ENCODE data around the gene KAT6B. TPM values are rescaled to one million over a fixed set of nuclear protein-coding genes. Genes with fewer than 3 reads are reported as not detected.

The KAT6B gene
- total RNA-seq, 1 experiment from 2014 or later = 5.2 TPM

GRCh38 chr10:74968667-74969061, 142.3 kb downstream of the KAT6B start:
- H3K27me3 ChIP-seq (ENCODE audit: control insufficient read depth, insufficient read depth, low read length) = no peaks in the 10 kb centered on the region
- no peak overlapping the region for H3K4me3 ChIP-seq (ENCODE audit: insufficient read depth, low read depth, low read length)
- no peaks in the 10 kb centered on the region for H3K36me3 ChIP-seq (replicated peaks; ENCODE audit: control insufficient read depth, insufficient read depth, low read length)
- DNase-seq = no peak

- H3K27me3 ChIP-seq (ENCODE audit: control insufficient read depth, insufficient read depth, low read length) = no peaks in the 10 kb centered on the region
- H3K36me3 ChIP-seq (replicated peaks; ENCODE audit: control insufficient read depth, insufficient read depth, low read length) = no peaks in the 10 kb centered on the region
- no peak overlapping the region for H3K4me3 ChIP-seq (ENCODE audit: insufficient read depth, low read depth, low read length)
- DNase-seq = no peak
These were observed 142.7 kb downstream of the KAT6B start for GRCh38 chr10:74969093-74969492.

- Histone ChIP-seq H3K4me3 (ENCODE audit: insufficient read depth, low read depth, low read length) (no peak overlapping the region), H3K27me3 (ENCODE audit: control insufficient read depth, insufficient read depth, low read length) (no peaks in the 10 kb centered on the region), H3K36me3 (replicated peaks; ENCODE audit: control insufficient read depth, insufficient read depth, low read length) (no peaks in the 10 kb centered on the region)
- DNase-seq = no peak
These were observed 143.1 kb downstream of the KAT6B start for GRCh38 chr10:74969530-74969929.

GRCh38 chr10:74973741-74974392, 147.5 kb downstream of the KAT6B start:
- no peak for DNase-seq
- Histone ChIP-seq H3K27me3 (ENCODE audit: control insufficient read depth, insufficient read depth, low read length) (no peaks in the 10 kb centered on the region), H3K4me3 (ENCODE audit: insufficient read depth, low read depth, low read length) (no peak overlapping the region), H3K36me3 (replicated peaks; ENCODE audit: control insufficient read depth, insufficient read depth, low read length) (no peaks in the 10 kb centered on the region)

- Histone ChIP-seq H3K4me3 (ENCODE audit: insufficient read depth, low read depth, low read length) (no peak overlapping the region), H3K36me3 (replicated peaks; ENCODE audit: control insufficient read depth, insufficient read depth, low read length) (no peaks in the 10 kb centered on the region), H3K27me3 (ENCODE audit: control insufficient read depth, insufficient read depth, low read length) (no peaks in the 10 kb centered on the region)
- DNase-seq = no peak
These were observed 149.4 kb downstream of the KAT6B start for GRCh38 chr10:74975758-74976157.

GRCh38 chr10:74976565-74976964, 150.2 kb downstream of the KAT6B start:
- H3K4me3 ChIP-seq (ENCODE audit: insufficient read depth, low read depth, low read length) = no peak overlapping the region
- no peaks in the 10 kb centered on the region for H3K27me3 ChIP-seq (ENCODE audit: control insufficient read depth, insufficient read depth, low read length)
- H3K36me3 ChIP-seq (replicated peaks; ENCODE audit: control insufficient read depth, insufficient read depth, low read length) = no peaks in the 10 kb centered on the region
- no peak for DNase-seq

- Histone ChIP-seq H3K27me3 (ENCODE audit: control insufficient read depth, insufficient read depth, low read length) (no peaks in the 10 kb centered on the region), H3K36me3 (replicated peaks; ENCODE audit: control insufficient read depth, insufficient read depth, low read length) (0 out of 2 replicates have a peak, but pooled peaks cover under 1% of the 10 kb centered on the region), H3K4me3 (ENCODE audit: insufficient read depth, low read depth, low read length) (no peak overlapping the region)
- DNase-seq = no peak
These were observed 150.7 kb downstream of the KAT6B start for GRCh38 chr10:74977072-74977471.

- no peak for DNase-seq
- no peaks in the 10 kb centered on the region for H3K27me3 ChIP-seq (ENCODE audit: control insufficient read depth, insufficient read depth, low read length)
These were observed 151.8 kb downstream of the KAT6B start for GRCh38 chr10:74977913-74978847.

GRCh38 chr10:74981831-74982633, 155.6 kb downstream of the KAT6B start:
- no peaks in the 10 kb centered on the region for H3K27me3 ChIP-seq (ENCODE audit: control insufficient read depth, insufficient read depth, low read length)
- 0 out of 2 replicates have a peak, but pooled peaks cover 2% of the 10 kb centered on the region for H3K36me3 ChIP-seq (replicated peaks; ENCODE audit: control insufficient read depth, insufficient read depth, low read length)
- H3K4me3 ChIP-seq (ENCODE audit: insufficient read depth, low read depth, low read length) = no peak overlapping the region
- DNase-seq = no peak

More at GRCh38 chr10:74977913-74978847, 151.8 kb downstream of the KAT6B start:
- Histone ChIP-seq H3K4me3 (ENCODE audit: insufficient read depth, low read depth, low read length) (no peak overlapping the region), H3K36me3 (replicated peaks; ENCODE audit: control insufficient read depth, insufficient read depth, low read length) (0 out of 2 replicates have a peak, but pooled peaks cover 2% of the 10 kb centered on the region)

- H3K4me3 ChIP-seq (ENCODE audit: insufficient read depth, low read depth, low read length) = no peak overlapping the region
These were observed 156.2 kb downstream of the KAT6B start for GRCh38 chr10:74982634-74982982.

GRCh38 chr10:74983383-74983782, 157.0 kb downstream of the KAT6B start:
- no peak overlapping the region for H3K4me3 ChIP-seq (ENCODE audit: insufficient read depth, low read depth, low read length)
- DNase-seq = no peak
- 0 out of 2 replicates have a peak, but pooled peaks cover 2% of the 10 kb centered on the region for H3K36me3 ChIP-seq (replicated peaks; ENCODE audit: control insufficient read depth, insufficient read depth, low read length)
- H3K27me3 ChIP-seq (ENCODE audit: control insufficient read depth, insufficient read depth, low read length) = no peaks in the 10 kb centered on the region

More at GRCh38 chr10:74982634-74982982, 156.2 kb downstream of the KAT6B start:
- Histone ChIP-seq H3K36me3 (replicated peaks; ENCODE audit: control insufficient read depth, insufficient read depth, low read length) (0 out of 2 replicates have a peak, but pooled peaks cover 2% of the 10 kb centered on the region), H3K27me3 (ENCODE audit: control insufficient read depth, insufficient read depth, low read length) (no peaks in the 10 kb centered on the region)
- no peak for DNase-seq

- Histone ChIP-seq H3K27me3 (ENCODE audit: control insufficient read depth, insufficient read depth, low read length) (no peaks in the 10 kb centered on the region), H3K36me3 (replicated peaks; ENCODE audit: control insufficient read depth, insufficient read depth, low read length) (no peaks in the 10 kb centered on the region), H3K4me3 (ENCODE audit: insufficient read depth, low read depth, low read length) (no peak overlapping the region)
- DNase-seq = no peak
These were observed 161.1 kb downstream of the KAT6B start for GRCh38 chr10:74987339-74988053.

- H3K4me3 ChIP-seq (ENCODE audit: insufficient read depth, low read depth, low read length) = no peak overlapping the region
- DNase-seq = no peak
- H3K27me3 ChIP-seq (ENCODE audit: control insufficient read depth, insufficient read depth, low read length) = no peaks in the 10 kb centered on the region
- H3K36me3 ChIP-seq (replicated peaks; ENCODE audit: control insufficient read depth, insufficient read depth, low read length) = no peaks in the 10 kb centered on the region
These were observed 161.8 kb downstream of the KAT6B start for GRCh38 chr10:74988054-74988775.

All from H7 (cell line).